Ishikawa (cell line): ENCODE measurements around the gene RAPGEF2.

ENCODE experiments used
- CEBPB ChIP-seq: IDR thresholded peaks from 2 replicates; pipeline ENCODE4 v1.6.1; 2012
- CREB1 ChIP-seq: IDR thresholded peaks from 2 replicates; pipeline ENCODE4 v1.6.1; 2012; ENCODE audit warnings: low read depth
- EGR1 ChIP-seq: IDR thresholded peaks from 2 replicates; pipeline ENCODE4 v1.6.1; 2012
- EP300 ChIP-seq: IDR thresholded peaks from 2 replicates; pipeline ENCODE4 v1.6.1; 2012; ENCODE audit warnings: borderline replicate concordance
- FOXM1 ChIP-seq: IDR thresholded peaks from 2 replicates; pipeline ENCODE4 v1.6.1; 2012; ENCODE audit warnings: low read depth, borderline replicate concordance
- NFIC ChIP-seq: IDR thresholded peaks from 2 replicates; pipeline ENCODE4 v1.6.1; 2012
- RAD21 ChIP-seq: IDR thresholded peaks from 2 replicates; pipeline ENCODE4 v1.6.1; 2012; ENCODE audit warnings: low read depth
- TAF1 ChIP-seq: IDR thresholded peaks from 2 replicates; pipeline ENCODE4 v1.6.1; 2012; ENCODE audit warnings: low read depth, mild to moderate bottlenecking
- TCF12 ChIP-seq: IDR thresholded peaks from 2 replicates; pipeline ENCODE4 v1.6.1; 2012; ENCODE audit warnings: low read depth
- TEAD4 ChIP-seq: IDR thresholded peaks from 2 replicates; pipeline ENCODE4 v1.6.1; 2012
- YY1 ChIP-seq: IDR thresholded peaks from 2 replicates; pipeline ENCODE4 v1.6.1; 2012; ENCODE audit warnings: low read depth
- ZBTB7A ChIP-seq: IDR thresholded peaks from 2 replicates; pipeline ENCODE4 v1.6.1; 2012; ENCODE audit warnings: low read depth
- TF ChIP-seq, protein P1 (sequence below): IDR thresholded peaks from 2 replicates; pipeline ENCODE4 v1.6.1; 2012
- TF ChIP-seq, protein P2 (sequence below): IDR thresholded peaks from 2 replicates; pipeline ENCODE4 v1.6.1; 2012
- TF ChIP-seq, protein P3 (sequence below): IDR thresholded peaks from 2 replicates; pipeline ENCODE4 v1.6.1; 2012; ENCODE audit warnings: low read depth, mild to moderate bottlenecking

RAPGEF2 gene

DNA sequence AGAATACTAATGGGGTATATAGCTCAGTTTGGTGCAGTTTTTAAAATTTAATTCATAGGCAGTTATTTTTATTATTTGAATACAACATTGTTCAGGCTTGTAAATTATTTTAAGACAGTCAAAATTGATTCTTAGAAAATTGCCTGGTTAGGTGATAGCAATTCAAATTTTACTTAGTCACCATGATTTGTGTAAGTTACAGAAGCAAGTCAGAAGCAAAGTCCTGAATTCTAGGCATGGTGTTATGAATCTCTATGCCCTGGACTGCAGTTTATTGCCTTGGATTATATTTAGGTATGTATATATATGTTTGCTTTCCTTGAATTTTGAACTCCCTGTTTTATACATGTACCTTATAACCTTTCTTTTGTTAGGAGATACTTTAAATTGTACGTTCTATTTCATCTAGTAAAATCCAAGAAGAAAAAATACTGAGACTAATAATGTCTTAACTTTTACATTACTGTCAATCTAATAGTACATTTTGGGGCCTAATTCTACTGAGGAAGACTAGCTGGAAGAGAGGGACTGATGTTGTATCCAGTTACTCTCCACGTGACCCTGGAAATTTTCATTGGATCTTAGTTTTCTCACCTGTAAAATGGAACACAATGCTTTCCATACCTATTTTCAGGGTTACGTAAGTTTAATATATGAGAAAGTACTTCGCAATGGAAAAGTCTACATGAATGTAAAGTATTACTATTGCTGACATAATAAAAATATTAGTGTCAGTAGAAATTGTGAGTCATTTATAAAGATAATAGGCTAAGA, 25.1 kb downstream of the RAPGEF2 start:
- TF ChIP-seq EGR1 (no peak), TAF1 (no peak), TEAD4 (no peak), CEBPB (no peak), CREB1 (no peak), FOXM1 (no peak), YY1 (no peak), ZBTB7A (no peak)
- TF ChIP-seq, protein P1, sequence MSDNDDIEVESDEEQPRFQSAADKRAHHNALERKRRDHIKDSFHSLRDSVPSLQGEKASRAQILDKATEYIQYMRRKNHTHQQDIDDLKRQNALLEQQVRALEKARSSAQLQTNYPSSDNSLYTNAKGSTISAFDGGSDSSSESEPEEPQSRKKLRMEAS = no peak
- TF ChIP-seq, protein P2, sequence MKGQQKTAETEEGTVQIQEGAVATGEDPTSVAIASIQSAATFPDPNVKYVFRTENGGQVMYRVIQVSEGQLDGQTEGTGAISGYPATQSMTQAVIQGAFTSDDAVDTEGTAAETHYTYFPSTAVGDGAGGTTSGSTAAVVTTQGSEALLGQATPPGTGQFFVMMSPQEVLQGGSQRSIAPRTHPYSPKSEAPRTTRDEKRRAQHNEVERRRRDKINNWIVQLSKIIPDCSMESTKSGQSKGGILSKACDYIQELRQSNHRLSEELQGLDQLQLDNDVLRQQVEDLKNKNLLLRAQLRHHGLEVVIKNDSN = no peak
- TF ChIP-seq, protein P3, sequence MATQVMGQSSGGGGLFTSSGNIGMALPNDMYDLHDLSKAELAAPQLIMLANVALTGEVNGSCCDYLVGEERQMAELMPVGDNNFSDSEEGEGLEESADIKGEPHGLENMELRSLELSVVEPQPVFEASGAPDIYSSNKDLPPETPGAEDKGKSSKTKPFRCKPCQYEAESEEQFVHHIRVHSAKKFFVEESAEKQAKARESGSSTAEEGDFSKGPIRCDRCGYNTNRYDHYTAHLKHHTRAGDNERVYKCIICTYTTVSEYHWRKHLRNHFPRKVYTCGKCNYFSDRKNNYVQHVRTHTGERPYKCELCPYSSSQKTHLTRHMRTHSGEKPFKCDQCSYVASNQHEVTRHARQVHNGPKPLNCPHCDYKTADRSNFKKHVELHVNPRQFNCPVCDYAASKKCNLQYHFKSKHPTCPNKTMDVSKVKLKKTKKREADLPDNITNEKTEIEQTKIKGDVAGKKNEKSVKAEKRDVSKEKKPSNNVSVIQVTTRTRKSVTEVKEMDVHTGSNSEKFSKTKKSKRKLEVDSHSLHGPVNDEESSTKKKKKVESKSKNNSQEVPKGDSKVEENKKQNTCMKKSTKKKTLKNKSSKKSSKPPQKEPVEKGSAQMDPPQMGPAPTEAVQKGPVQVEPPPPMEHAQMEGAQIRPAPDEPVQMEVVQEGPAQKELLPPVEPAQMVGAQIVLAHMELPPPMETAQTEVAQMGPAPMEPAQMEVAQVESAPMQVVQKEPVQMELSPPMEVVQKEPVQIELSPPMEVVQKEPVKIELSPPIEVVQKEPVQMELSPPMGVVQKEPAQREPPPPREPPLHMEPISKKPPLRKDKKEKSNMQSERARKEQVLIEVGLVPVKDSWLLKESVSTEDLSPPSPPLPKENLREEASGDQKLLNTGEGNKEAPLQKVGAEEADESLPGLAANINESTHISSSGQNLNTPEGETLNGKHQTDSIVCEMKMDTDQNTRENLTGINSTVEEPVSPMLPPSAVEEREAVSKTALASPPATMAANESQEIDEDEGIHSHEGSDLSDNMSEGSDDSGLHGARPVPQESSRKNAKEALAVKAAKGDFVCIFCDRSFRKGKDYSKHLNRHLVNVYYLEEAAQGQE = no peak

DNA sequence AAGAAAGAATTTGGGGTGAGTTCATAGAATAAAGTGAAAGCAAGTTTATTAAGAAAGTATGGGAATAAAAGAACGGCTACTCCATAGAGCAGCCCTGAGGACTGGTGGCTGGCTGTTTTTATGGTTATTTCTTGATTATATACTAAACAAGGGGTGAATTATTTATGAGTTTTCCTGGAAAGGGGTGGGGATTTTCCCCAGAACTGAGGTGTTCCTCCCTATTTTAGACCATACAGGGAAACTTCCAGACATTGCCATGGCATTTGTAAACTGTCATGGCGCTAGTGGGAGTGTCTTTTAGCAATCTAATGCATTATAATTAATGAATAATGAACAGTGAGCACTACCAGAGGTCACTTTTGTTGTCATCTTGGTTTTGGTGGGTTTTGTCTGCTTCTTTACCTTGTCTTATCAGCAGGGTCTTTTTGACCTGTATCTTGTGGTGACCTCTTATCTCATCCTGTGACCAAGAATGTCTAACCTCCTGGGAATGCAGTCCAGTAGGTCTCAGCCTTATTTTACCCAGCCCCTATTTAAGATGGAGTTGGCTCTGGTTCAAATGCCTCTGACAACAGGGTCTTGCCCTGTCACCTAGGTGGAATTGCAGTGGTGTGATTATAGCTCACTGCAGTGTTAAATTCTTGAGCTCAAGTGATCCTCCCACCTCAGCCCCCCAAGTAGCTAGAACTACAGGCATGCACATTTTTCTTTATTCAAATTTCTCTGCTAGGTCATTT, 27.1 kb downstream of the RAPGEF2 start:
- no peak for TF ChIP-seq EGR1
- TF ChIP-seq, protein P1 = no peak
- TF ChIP-seq, protein P2 = no peak
- TF ChIP-seq TCF12 = no peak
- TF ChIP-seq YY1 = no peak
- TF ChIP-seq ZBTB7A = no peak
- no peak for TF ChIP-seq TAF1
- TF ChIP-seq NFIC = no peak
- no peak for TF ChIP-seq EP300
- no peak for TF ChIP-seq CEBPB

DNA sequence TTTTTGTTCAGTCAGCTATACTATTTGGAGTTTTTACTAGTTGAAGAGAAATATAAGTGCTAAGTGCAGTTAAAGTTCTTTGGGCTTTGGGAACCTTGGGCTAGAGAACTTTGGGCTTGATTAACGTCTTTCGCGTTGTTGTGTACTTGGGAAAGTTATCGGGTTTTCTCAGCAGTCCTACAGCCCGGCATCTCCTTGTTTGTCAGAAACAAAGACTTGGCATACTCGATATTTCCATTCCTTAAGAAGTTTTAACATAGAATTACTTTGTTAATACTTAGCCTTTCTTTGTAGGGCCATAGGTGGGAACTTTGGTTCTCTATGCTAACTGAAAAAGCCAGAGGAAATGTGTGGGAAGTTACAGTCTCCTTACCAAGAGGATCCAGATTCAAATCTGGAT, 28.7 kb downstream of the RAPGEF2 start:
- TF ChIP-seq, protein P3 = no peak
- TF ChIP-seq TCF12 (no peak), CEBPB (no peak), CREB1 (no peak), TEAD4 (no peak), YY1 (no peak), FOXM1 (no peak), EP300 (no peak), EGR1 (no peak), TAF1 (no peak), NFIC (no peak), ZBTB7A (no peak), RAD21 (no peak)
- TF ChIP-seq, protein P2 = no peak
- TF ChIP-seq, protein P1 = no peak

DNA sequence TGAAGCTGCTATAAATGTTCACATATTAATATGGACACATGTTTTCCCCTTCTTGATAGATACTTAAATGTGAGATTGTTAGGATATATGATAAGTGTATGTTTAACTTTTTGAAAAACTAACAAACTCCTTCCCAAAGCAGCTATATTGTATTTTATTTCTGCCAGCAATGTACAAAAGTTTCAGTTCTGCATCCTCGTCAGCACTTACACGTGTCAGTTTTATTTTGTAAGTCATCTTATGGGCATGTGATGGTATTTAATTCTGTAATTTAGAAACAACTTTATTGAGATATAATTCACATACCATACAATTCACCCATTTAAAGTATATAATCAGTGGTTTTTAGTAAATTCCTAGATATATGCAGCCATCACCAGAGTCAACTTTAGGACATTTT, 31.6 kb downstream of the RAPGEF2 start:
- TF ChIP-seq FOXM1 = no peak
- no peak for TF ChIP-seq YY1
- TF ChIP-seq EGR1 = no peak
- TF ChIP-seq NFIC = no peak
- TF ChIP-seq TAF1 = no peak
- TF ChIP-seq, protein P2 = no peak
- no peak for TF ChIP-seq RAD21
- TF ChIP-seq TCF12 = no peak
- no peak for TF ChIP-seq ZBTB7A
- TF ChIP-seq CREB1 = no peak
- TF ChIP-seq, protein P1 = no peak
- TF ChIP-seq EP300 = no peak
- no peak for TF ChIP-seq TEAD4
- TF ChIP-seq, protein P3 = no peak
- TF ChIP-seq CEBPB = no peak
